Neural cell (in vitro differentiated cells): ENCODE results near the gene PLAAT4. TPM values are rescaled to one million over a fixed set of nuclear protein-coding genes. Genes with fewer than 3 reads are reported as not detected.

Experiments used
- H2AFZ ChIP-seq: fragments of 200-600, 300-800 bp; sonication (generic), shearing (Covaris generic); 2 replicates; pipeline ENCODE4 v1.6.0; 2014; ENCODE audit warnings: low read depth, mild to moderate bottlenecking, antibody characterized with exemption, low read length, moderate library complexity
- H3F3A ChIP-seq: fragments of 200-600 bp; shearing (Covaris generic); 2 replicates; pipeline ENCODE4 v1.6.1; 2016; ENCODE audit warnings: mild to moderate bottlenecking, moderate library complexity, mixed read lengths, antibody characterized with exemption, low read length; ENCODE audit not compliant: insufficient read depth, poor library complexity, severe bottlenecking
- H3K27ac ChIP-seq: fragments of 200-600, 300-800 bp; sonication (generic), shearing (Covaris generic); 2 replicates; pipeline ENCODE4 v1.5.1; 2014; ENCODE audit warnings: mild to moderate bottlenecking, low read length, moderate library complexity
- H3K27me3 ChIP-seq: fragments of 300-800, 200-600 bp; sonication (generic), shearing (Covaris generic); 2 replicates; pipeline ENCODE4 v1.6.0; 2014; ENCODE audit warnings: mild to moderate bottlenecking, low read depth, low read length, moderate library complexity; ENCODE audit not compliant: insufficient read depth
- H3K36me3 ChIP-seq: fragments of 300-800, 200-600 bp; sonication (generic), shearing (Covaris generic); 2 replicates; pipeline ENCODE4 v1.5.1; 2014; ENCODE audit warnings: mild to moderate bottlenecking, antibody characterized with exemption, low read length, moderate library complexity; ENCODE audit not compliant: insufficient read depth
- H3K4me2 ChIP-seq: fragments of 300-800, 200-600 bp; sonication (generic), shearing (Covaris generic); 2 replicates; pipeline ENCODE4 v1.6.0; 2014; ENCODE audit warnings: mild to moderate bottlenecking, low read length
- H3K4me3 ChIP-seq: fragments of 300-800, 200-600 bp; sonication (generic), shearing (Covaris generic); 2 replicates; pipeline ENCODE4 v1.5.1; 2014; ENCODE audit warnings: mild to moderate bottlenecking, low read length, moderate library complexity
- H3K79me2 ChIP-seq: fragments of 200-600 bp; shearing (Covaris generic); replicated peaks from 2 replicates; pipeline ENCODE4 v1.6.0; 2014; ENCODE audit warnings: mild to moderate bottlenecking, low read length, moderate library complexity; ENCODE audit not compliant: insufficient read depth
- H3K9ac ChIP-seq: fragments of 300-800, 200-600 bp; sonication (generic), shearing (Covaris generic); 2 replicates; pipeline ENCODE4 v1.6.1; 2016; ENCODE audit warnings: mild to moderate bottlenecking, low read length, mixed read lengths
- H3K9me2 ChIP-seq: fragments of 200-600 bp; shearing (Covaris generic); 2 replicates; pipeline ENCODE4 v1.6.1; 2016; ENCODE audit warnings: mild to moderate bottlenecking, low read length, mixed read lengths; ENCODE audit not compliant: insufficient read depth
- H3K9me3 ChIP-seq: fragments of 200-600, 300-800 bp; sonication (generic), shearing (Covaris generic); 2 replicates; pipeline ENCODE4 v1.6.1; 2016; ENCODE audit warnings: mild to moderate bottlenecking, mixed run types, low read length, moderate library complexity, mixed read lengths
- H4K20me1 ChIP-seq: fragments of 200-600 bp; shearing (Covaris generic); 2 replicates; pipeline ENCODE4 v1.6.1; 2016; ENCODE audit warnings: mild to moderate bottlenecking, mixed run types; ENCODE audit not compliant: insufficient read depth
- CTCF ChIP-seq: fragments of 450-650 bp; IDR thresholded peaks from 2 replicates; pipeline ENCODE4 v1.5.1; 2014; ENCODE audit warnings: antibody characterized with exemption, mild to moderate bottlenecking, moderate library complexity; ENCODE audit not compliant: poor library complexity, severe bottlenecking
- EP300 ChIP-seq: fragments of 450-650 bp; conservative IDR thresholded peaks from 2 replicates; pipeline ENCODE4 v1.6.1; 2014; ENCODE audit warnings: antibody characterized with exemption, mild to moderate bottlenecking, moderate library complexity; ENCODE audit not compliant: poor library complexity, severe bottlenecking
- EZH2 ChIP-seq: fragments of 200-600, 300-800 bp; shearing (Covaris generic), sonication (generic); IDR thresholded peaks from 2 replicates; pipeline ENCODE4 v1.6.1; 2014; ENCODE audit warnings: antibody characterized with exemption, low read length, borderline replicate concordance, mild to moderate bottlenecking; ENCODE audit not compliant: insufficient read depth, poor library complexity, severe bottlenecking
- MXI1 ChIP-seq: fragments of 450-650 bp; conservative IDR thresholded peaks from 2 replicates; pipeline ENCODE4 v1.6.1; 2014; ENCODE audit warnings: antibody characterized with exemption, mild to moderate bottlenecking; ENCODE audit not compliant: poor library complexity, severe bottlenecking
- POLR2AphosphoS5 ChIP-seq: IDR thresholded peaks from 2 replicates; pipeline ENCODE4 v1.6.1; 2012
- RAD21 ChIP-seq: fragments of 450-650 bp; conservative IDR thresholded peaks from 2 replicates; pipeline ENCODE4 v1.6.1; 2014; ENCODE audit warnings: antibody characterized with exemption, mild to moderate bottlenecking, moderate library complexity
- REST ChIP-seq: IDR thresholded peaks from 2 replicates; pipeline ENCODE4 v1.6.1; 2012; ENCODE audit warnings: borderline replicate concordance
- SMC3 ChIP-seq: fragments of 450-650 bp; conservative IDR thresholded peaks from 2 replicates; pipeline ENCODE4 v1.6.1; 2014; ENCODE audit warnings: antibody characterized with exemption, mild to moderate bottlenecking, moderate library complexity; ENCODE audit not compliant: poor library complexity
- TAF1 ChIP-seq: IDR thresholded peaks from 2 replicates; pipeline ENCODE4 v1.6.1; 2012; ENCODE audit warnings: low read depth
- polyA plus RNA-seq: library from polyadenylated mRNA; depleted of rRNA; stranded (reverse); fragments of >200 nt; gene quantifications from 2 replicates; pipeline ENCODE4 v1.2.3, GENCODE V29; 2014

The PLAAT4 gene
- polyA plus RNA-seq, 1 donor from 2014 or later, result not detected

GRCh38 chr11:63503492-63503891 lies 33.1 kb upstream of the PLAAT4 start:
- Histone ChIP-seq H3F3A (no peaks in the 10 kb centered on the region), H3K27ac (no peak overlapping the region), H3K27me3 (no peaks in the 10 kb centered on the region), H3K4me3 (no peak overlapping the region), H3K9me3 (no peaks in the 10 kb centered on the region), H3K9ac (no peak overlapping the region), H3K4me2 (no peak overlapping the region), H3K79me2 (no peaks in the 10 kb centered on the region), H3K9me2 (no peaks in the 10 kb centered on the region), H3K36me3 (no peaks in the 10 kb centered on the region), H4K20me1 (no peaks in the 10 kb centered on the region), H2AFZ (no peak overlapping the region)
- TF ChIP-seq EZH2 (no peak), POLR2AphosphoS5 (no peak), CTCF (no peak), RAD21 (no peak), EP300 (no peak), MXI1 (no peak), TAF1 (no peak), REST (no peak), SMC3 (no peak)

- no peak overlapping the region for H2AFZ ChIP-seq
- H3K9me2 ChIP-seq, result no peaks in the 10 kb centered on the region
- H3K9me3 ChIP-seq, result no peaks in the 10 kb centered on the region
- no peaks in the 10 kb centered on the region for H4K20me1 ChIP-seq
- no peak overlapping the region for H3K4me2 ChIP-seq
- H3K36me3 ChIP-seq, result no peaks in the 10 kb centered on the region
- H3K27me3 ChIP-seq, result no peaks in the 10 kb centered on the region
- H3K9ac ChIP-seq, result no peak overlapping the region
- H3K27ac ChIP-seq, result no peak overlapping the region
- H3K79me2 ChIP-seq, result no peaks in the 10 kb centered on the region
- TF ChIP-seq MXI1 (no peak), REST (no peak), EZH2 (no peak), EP300 (no peak), POLR2AphosphoS5 (no peak), RAD21 (no peak), TAF1 (no peak), SMC3 (no peak), CTCF (no peak)
- H3F3A ChIP-seq, result no peaks in the 10 kb centered on the region
- H3K4me3 ChIP-seq, result no peak overlapping the region
Observed at GRCh38 chr11:63504054-63504453, 32.6 kb upstream of the PLAAT4 start.
